ENCODE results near the gene ATXN10. TPM values are rescaled to one million over a fixed set of nuclear protein-coding genes. Genes with fewer than 3 reads are reported as not detected.

Gene ATXN10
- total RNA-seq, 1 donor from 2014 or later: 232 TPM

DNA sequence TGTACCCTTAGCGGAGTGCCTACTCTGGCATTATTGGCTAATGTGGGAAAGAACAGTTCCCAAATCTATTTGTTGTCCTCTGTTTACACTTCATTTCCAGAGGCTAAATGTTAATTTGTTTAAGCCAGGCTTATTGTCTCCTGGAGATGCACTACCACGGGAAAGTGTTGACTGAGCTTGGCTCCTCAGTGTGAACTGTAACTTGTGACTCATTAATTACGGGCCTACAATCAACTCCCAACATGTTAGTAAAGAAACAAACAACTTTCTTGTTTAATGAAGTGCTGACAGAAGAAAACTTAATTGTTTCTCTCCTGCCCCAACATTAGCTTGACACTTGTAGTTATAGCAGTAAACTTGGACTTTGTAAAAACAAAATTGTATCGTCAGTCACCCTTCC is 130.4 kb downstream of the ATXN10 start:
- H3K27me3 Mint-ChIP-seq (ENCODE audit: low read depth): no peaks in the 10 kb centered on the region
- TF ChIP-seq, protein P1, sequence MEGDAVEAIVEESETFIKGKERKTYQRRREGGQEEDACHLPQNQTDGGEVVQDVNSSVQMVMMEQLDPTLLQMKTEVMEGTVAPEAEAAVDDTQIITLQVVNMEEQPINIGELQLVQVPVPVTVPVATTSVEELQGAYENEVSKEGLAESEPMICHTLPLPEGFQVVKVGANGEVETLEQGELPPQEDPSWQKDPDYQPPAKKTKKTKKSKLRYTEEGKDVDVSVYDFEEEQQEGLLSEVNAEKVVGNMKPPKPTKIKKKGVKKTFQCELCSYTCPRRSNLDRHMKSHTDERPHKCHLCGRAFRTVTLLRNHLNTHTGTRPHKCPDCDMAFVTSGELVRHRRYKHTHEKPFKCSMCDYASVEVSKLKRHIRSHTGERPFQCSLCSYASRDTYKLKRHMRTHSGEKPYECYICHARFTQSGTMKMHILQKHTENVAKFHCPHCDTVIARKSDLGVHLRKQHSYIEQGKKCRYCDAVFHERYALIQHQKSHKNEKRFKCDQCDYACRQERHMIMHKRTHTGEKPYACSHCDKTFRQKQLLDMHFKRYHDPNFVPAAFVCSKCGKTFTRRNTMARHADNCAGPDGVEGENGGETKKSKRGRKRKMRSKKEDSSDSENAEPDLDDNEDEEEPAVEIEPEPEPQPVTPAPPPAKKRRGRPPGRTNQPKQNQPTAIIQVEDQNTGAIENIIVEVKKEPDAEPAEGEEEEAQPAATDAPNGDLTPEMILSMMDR (conservative IDR thresholded peaks at IDR 0.05): no peak
- no peak overlapping the region for H3K27ac Mint-ChIP-seq (ENCODE audit: unreplicated experiment)
- no peak overlapping the region for H3K4me3 Mint-ChIP-seq
- H3K9me3 Mint-ChIP-seq: peaks cover 13% of the 10 kb centered on the region
- peaks cover 36% of the 10 kb centered on the region for H3K36me3 Mint-ChIP-seq (ENCODE audit: low read depth)
- DNase-seq (ENCODE audit: low read depth, low spot score): no peak
- no peaks in the 10 kb centered on the region for H3K4me1 Mint-ChIP-seq

DNA sequence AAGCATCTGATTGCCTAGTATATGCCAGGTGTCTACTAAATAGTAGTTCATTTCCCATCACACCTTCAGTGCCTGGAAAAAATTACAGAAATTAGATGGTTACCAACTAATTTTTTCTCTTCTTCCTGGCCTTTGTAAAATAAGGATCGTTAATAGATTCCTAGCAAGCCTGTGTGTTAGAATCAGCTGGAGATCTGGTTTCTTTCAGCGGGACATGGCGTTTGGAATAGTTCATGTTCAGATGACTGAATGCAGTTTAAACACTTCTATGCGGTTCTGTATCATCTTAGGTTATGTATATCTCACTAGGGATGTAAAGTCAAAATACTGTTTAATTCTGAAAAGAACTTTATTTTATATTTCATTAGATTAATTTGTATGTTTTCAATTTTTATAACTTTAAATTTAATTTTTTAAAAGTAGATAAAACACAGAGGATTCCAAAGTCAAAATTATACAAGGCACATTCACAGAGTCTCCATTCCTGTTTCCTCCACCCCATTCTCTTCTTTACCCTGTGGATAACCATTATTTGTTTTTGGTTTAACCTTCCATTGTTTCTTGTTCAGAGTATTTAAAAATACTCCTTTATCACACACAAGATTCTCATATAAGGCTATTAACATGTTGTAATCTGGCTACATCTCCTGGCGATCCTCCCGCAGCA is 132.8 kb downstream of the ATXN10 start:
- no peak for DNase-seq (ENCODE audit: low read depth, low spot score)
- no peaks in the 10 kb centered on the region for H3K27me3 Mint-ChIP-seq (ENCODE audit: low read depth)
- peaks cover 21% of the 10 kb centered on the region for H3K36me3 Mint-ChIP-seq (ENCODE audit: low read depth)
- H3K4me3 Mint-ChIP-seq: no peak overlapping the region
- H3K27ac Mint-ChIP-seq (ENCODE audit: unreplicated experiment): peak overlapping the region; percentile 78
- H3K9me3 Mint-ChIP-seq: peaks cover 5% of the 10 kb centered on the region
- H3K4me1 Mint-ChIP-seq: no peaks in the 10 kb centered on the region
- TF ChIP-seq, protein P1 (conservative IDR thresholded peaks at IDR 0.05): no peak

DNA sequence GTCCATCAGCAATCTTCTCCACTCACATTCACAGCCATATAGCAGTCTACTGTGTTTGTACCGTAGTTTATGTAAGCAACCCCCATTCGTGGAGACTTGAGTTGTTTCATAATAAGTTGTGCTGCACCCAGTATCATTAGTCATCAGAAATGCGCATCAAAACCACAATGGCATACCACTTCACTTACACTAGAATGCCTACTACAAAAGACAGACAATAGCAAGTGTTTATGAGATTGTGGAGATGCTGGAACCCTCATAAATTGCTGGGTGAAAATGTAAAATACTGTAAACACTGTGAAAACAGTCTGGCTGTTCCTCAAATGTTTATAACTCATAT is 133.3 kb downstream of the ATXN10 start:
- H3K4me1 Mint-ChIP-seq: no peaks in the 10 kb centered on the region
- H3K36me3 Mint-ChIP-seq (ENCODE audit: low read depth): peaks cover 21% of the 10 kb centered on the region
- H3K27ac Mint-ChIP-seq (ENCODE audit: unreplicated experiment): no peak overlapping the region

DNA sequence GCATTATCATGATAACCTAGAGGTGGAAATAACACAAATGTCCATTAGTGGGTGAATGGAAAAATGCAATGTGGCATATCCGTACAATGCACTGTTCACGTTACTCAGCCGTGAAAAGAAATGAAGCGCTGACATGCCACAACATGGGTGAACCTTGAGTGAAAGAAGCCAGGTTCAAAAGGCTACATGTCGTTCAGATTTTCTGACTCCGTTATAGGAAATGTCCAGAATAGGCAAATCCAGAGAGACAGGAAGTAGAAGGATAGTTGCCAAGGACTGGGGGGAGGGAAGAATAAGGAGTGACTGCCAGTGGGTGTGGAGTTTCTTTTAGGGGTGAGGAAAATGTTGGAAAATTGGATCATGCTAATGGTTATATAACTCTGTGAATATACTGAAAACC is 133.8 kb downstream of the ATXN10 start:
- no peak for DNase-seq (ENCODE audit: low read depth, low spot score)
- no peaks in the 10 kb centered on the region for H3K4me1 Mint-ChIP-seq
- H3K36me3 Mint-ChIP-seq (ENCODE audit: low read depth): peaks cover 18% of the 10 kb centered on the region
- peaks cover 5% of the 10 kb centered on the region for H3K9me3 Mint-ChIP-seq
- no peaks in the 10 kb centered on the region for H3K27me3 Mint-ChIP-seq (ENCODE audit: low read depth)
- TF ChIP-seq, protein P1 (conservative IDR thresholded peaks at IDR 0.05): no peak
- no peak overlapping the region for H3K4me3 Mint-ChIP-seq
- H3K27ac Mint-ChIP-seq (ENCODE audit: unreplicated experiment): no peak overlapping the region

More for the DNA sequence above, 133.3 kb downstream of the ATXN10 start:
- TF ChIP-seq, protein P1 (conservative IDR thresholded peaks at IDR 0.05): no peak
- Mint-ChIP-seq H3K27me3 (ENCODE audit: low read depth) (no peaks in the 10 kb centered on the region), H3K4me3 (no peak overlapping the region), H3K9me3 (peaks cover 5% of the 10 kb centered on the region)
- DNase-seq (ENCODE audit: low read depth, low spot score): no peak

DNA sequence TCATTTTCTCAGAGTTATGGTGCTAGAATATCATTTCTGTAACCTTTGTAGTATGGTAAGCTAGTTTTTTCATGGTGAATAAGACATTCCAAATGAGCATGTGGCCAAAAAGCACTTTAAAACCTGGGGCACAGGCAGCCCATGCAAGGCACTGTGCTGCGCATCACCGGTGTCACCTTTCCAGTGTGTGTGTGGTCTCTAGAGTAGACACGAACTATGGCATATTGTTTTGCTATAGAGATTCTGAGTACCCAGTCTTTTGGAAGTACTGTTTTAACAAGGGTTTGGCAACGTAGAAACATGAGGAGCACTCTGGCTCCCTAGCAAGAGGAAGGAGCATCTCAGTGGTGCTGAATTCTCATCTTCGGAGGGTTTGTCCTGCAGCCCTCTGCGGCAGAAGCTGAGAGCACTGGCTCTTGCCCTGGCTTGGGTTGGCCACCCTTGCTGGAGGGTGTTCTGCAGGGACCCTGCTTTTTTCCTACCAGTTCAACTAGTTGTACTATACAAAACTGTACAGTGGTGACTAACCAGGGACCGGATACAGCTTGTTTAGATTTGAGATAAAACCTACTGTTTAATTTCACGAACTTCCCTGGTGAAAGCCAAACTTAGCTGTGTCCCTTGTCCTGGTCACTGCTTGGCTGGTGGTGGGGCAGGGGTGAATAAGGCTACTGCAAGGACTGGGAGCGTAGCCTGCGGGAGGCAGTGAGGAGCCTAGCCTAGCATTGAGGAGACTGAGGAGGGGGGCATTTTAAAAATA is 135.7 kb downstream of the ATXN10 start:
- Mint-ChIP-seq H3K4me3 (no peak overlapping the region), H3K27ac (ENCODE audit: unreplicated experiment) (no peak overlapping the region), H3K36me3 (ENCODE audit: low read depth) (peaks cover 24% of the 10 kb centered on the region), H3K9me3 (peaks cover 5% of the 10 kb centered on the region), H3K4me1 (no peaks in the 10 kb centered on the region), H3K27me3 (ENCODE audit: low read depth) (no peaks in the 10 kb centered on the region)
- TF ChIP-seq, protein P1 (conservative IDR thresholded peaks at IDR 0.05): no peak
- DNase-seq (ENCODE audit: low read depth, low spot score): no peak
